ENCODE results near the gene FOXP1. TPM values are rescaled to one million over a fixed set of nuclear protein-coding genes. Genes with fewer than 3 reads are reported as not detected.

FOXP1 gene
- total and polyA plus RNA-seq, 2 of the 13 experiments (the other 11 are each of a cell fraction or from before 2014, with no cell fraction given), result 40.4 to 59.0 TPM

DNA sequence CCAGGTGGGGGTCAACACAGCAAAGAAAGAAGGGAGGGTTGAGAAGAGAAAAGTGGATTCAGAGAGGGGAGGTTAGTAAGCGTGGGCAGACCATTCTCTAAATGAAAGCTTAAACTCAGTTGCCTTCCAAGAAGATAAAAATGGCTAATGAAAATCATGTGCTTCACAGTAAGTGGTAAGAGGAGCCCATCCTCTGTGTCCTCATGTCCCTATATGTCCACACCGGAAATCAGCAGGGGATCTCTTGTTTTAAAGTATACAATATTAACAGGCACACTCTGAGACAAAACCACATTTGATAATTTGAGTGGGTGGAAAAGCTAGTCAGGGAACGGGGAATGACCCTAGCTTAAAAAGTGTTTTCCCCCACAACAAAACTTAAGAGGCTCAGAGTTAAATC, 4.4 kb upstream of the FOXP1 start (continued):
- TF ChIP-seq TFDP1 (CRISPR knock-in tag; IDR thresholded peaks at IDR 0.05; ENCODE audit: borderline replicate concordance), result no peak

DNA sequence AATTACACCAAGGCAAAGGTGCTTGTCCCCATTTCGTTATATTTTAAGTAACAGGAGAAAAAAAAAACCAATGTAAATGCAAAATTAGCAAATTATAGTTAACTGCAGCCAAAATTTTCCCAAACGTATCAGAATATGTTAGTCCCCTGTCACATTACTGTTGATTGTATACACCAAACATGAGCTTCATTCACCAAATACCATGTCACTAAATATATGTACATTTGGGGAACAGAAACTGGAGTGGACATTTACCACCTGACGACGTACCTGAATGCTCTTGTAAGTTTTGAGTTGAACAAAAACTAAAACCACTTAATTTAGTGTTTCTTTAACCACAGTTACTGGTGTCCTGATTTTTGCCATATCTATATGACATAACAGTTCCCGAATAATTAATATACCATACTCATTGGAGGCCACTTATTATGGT, 3.3 kb upstream of the FOXP1 start:
- FAIRE-seq, result no peak
- Histone ChIP-seq H3K36me3 (replicated peaks in 1 of 2; ENCODE audit: control insufficient read depth in 1 of 2, insufficient read depth in 2 of 2, low read length in 2 of 2) (no peaks in the 10 kb centered on the region), H3K9me3 (ENCODE audit: low read length) (no peaks in the 10 kb centered on the region), H3K9ac (ENCODE audit: insufficient read depth, low read depth, low read length) (no peak overlapping the region), H3K4me2 (ENCODE audit: low read depth, low read length) (no peak overlapping the region), H3K4me3 (replicated peaks in 1 of 3; ENCODE audit: insufficient read depth in 1 of 3, low read depth in 2 of 3, low read length in 3 of 3) (no peak overlapping the region), H3K27me3 (ENCODE audit: control insufficient read depth in 1 of 2, insufficient read depth in 2 of 2, low read length in 2 of 2) (no peaks in the 10 kb centered on the region), H2AFZ (ENCODE audit: low read length) (no peak overlapping the region), H3K79me2 (ENCODE audit: insufficient read depth, low read length) (peaks cover 12% of the 10 kb centered on the region), H3K4me1 (ENCODE audit: insufficient read depth, low read length) (peaks cover 20% of the 10 kb centered on the region), H4K20me1 (ENCODE audit: insufficient read depth, low read length) (no peaks in the 10 kb centered on the region), H3K27ac (ENCODE audit: extremely low read length, insufficient read depth, low read length) (no peak overlapping the region)
- intact Hi-C loops (cut with micrococcal nuclease; ENCODE audit: unreplicated experiment) (loop anchor here (1.0 to 10.0 kb wide), 3 partner anchors 132 to 1056 kb away; no protein-coding TSS in a partner anchor), in situ Hi-C loops (cut with HindIII; ENCODE audit: extremely low pct_ligation_motif_present, low pct_unique_long_range_greater_than_20kb) (loop anchor here (10.0 kb wide), 1 partner anchor 532 kb away; no protein-coding TSS in a partner anchor)
- BruUV-seq (replicated peaks), result no TSS peak
- no peak for DNase-seq (ENCODE audit: low spot score)
- 42% methylated on average over 5 of the region's 5 CpGs for WGBS (ENCODE audit: low lambda C conversion rate)
- CTCF ChIA-PET (ENCODE audit: low intra/inter-chr PET ratio, low total read pairs), result no interaction called here
- no peak for ATAC-seq
- POLR2A ChIA-PET, result no interaction called here
- TF ChIP-seq ZNF431 (CRISPR knock-in tag; IDR thresholded peaks at IDR 0.05; ENCODE audit: borderline replicate concordance, low read depth) (no peak), ZNF468 (CRISPR knock-in tag; IDR thresholded peaks at IDR 0.05) (no peak), PITX1 (CRISPR knock-in tag; IDR thresholded peaks at IDR 0.05) (no peak), PATZ1 (CRISPR knock-in tag; IDR thresholded peaks at IDR 0.05) (no peak), ZNF83 (CRISPR knock-in tag; IDR thresholded peaks at IDR 0.05; ENCODE audit: borderline replicate concordance) (no peak), ZNF451 (CRISPR knock-in tag; IDR thresholded peaks at IDR 0.05) (no peak), NR2F1 (CRISPR knock-in tag; IDR thresholded peaks at IDR 0.05) (no peak), KLF6 (CRISPR knock-in tag; IDR thresholded peaks at IDR 0.05) (no peak), ZNF10 (CRISPR knock-in tag; IDR thresholded peaks at IDR 0.05; ENCODE audit: borderline replicate concordance, low read depth) (no peak), ZNF20 (CRISPR knock-in tag; IDR thresholded peaks at IDR 0.05) (no peak), BCL6 (CRISPR knock-in tag; IDR thresholded peaks at IDR 0.05) (no peak), PAX8 (CRISPR knock-in tag; IDR thresholded peaks at IDR 0.05; ENCODE audit: borderline replicate concordance) (no peak), ZNF383 (CRISPR knock-in tag; IDR thresholded peaks at IDR 0.05; ENCODE audit: borderline replicate concordance) (no peak), ZC3H13 (CRISPR knock-in tag; IDR thresholded peaks at IDR 0.05) (no peak), ZNF230 (CRISPR knock-in tag; IDR thresholded peaks at IDR 0.05) (no peak)
- TF ChIP-seq, protein P1, sequence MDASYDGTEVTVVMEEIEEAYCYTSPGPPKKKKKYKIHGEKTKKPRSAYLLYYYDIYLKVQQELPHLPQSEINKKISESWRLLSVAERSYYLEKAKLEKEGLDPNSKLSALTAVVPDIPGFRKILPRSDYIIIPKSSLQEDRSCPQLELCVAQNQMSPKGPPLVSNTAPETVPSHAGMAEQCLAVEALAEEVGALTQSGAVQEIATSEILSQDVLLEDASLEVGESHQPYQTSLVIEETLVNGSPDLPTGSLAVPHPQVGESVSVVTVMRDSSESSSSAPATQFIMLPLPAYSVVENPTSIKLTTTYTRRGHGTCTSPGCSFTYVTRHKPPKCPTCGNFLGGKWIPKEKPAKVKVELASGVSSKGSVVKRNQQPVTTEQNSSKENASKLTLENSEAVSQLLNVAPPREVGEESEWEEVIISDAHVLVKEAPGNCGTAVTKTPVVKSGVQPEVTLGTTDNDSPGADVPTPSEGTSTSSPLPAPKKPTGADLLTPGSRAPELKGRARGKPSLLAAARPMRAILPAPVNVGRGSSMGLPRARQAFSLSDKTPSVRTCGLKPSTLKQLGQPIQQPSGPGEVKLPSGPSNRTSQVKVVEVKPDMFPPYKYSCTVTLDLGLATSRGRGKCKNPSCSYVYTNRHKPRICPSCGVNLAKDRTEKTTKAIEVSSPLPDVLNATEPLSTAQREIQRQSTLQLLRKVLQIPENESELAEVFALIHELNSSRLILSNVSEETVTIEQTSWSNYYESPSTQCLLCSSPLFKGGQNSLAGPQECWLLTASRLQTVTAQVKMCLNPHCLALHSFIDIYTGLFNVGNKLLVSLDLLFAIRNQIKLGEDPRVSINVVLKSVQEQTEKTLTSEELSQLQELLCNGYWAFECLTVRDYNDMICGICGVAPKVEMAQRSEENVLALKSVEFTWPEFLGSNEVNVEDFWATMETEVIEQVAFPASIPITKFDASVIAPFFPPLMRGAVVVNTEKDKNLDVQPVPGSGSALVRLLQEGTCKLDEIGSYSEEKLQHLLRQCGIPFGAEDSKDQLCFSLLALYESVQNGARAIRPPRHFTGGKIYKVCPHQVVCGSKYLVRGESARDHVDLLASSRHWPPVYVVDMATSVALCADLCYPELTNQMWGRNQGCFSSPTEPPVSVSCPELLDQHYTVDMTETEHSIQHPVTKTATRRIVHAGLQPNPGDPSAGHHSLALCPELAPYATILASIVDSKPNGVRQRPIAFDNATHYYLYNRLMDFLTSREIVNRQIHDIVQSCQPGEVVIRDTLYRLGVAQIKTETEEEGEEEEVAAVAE (CRISPR knock-in tag; IDR thresholded peaks at IDR 0.05; ENCODE audit: borderline replicate concordance), result no peak
